K562 (cell line): ENCODE measurements around the gene DRD2. TPM values are rescaled to one million over a fixed set of nuclear protein-coding genes. Genes with fewer than 3 reads are reported as not detected.

ENCODE experiments used
- ATAC-seq: fragments of 200-7000 bp; cut with Tn5 transposase; 3 replicates; pipeline ENCODE4 v1.9.1; 2020; ENCODE audit warnings: moderate library complexity
- Bru-seq: library from RNA; stranded (reverse); fragments of 400-500 nt; gene quantifications from one replicate; lab custom pipeline; 2021; lab: Mats Ljungman, UMichigan
- BruChase-seq, 2 experiments: library from RNA; stranded (reverse); fragments of 400-500 nt; gene quantifications; one replicate each; lab custom pipeline; 2021; lab: Mats Ljungman, UMichigan
- BruUV-seq: library from RNA; stranded (reverse); fragments of 400-500 nt; replicated peaks from 2 replicates; lab custom pipeline; 2021; lab: Mats Ljungman, UMichigan
- CTCF ChIA-PET: fragments of 300-600 bp; formaldehyde crosslinking; extraction: SDS; loops from one replicate; lab custom pipeline; 2021; ENCODE audit warnings: low intra/inter-chr PET ratio; lab: Yijun Ruan, JAX
- POLR2A ChIA-PET: fragments of 300-600, 350-650 bp; sonication (Branson Sonifier 250); formaldehyde crosslinking; extraction: SDS; loops from one replicate; lab custom pipeline; 2021; ENCODE audit warnings: antibody characterized with exemption, inconsistent platforms; lab: Yijun Ruan, JAX
- DNase-seq, 4 experiments: peaks; one replicate each; pipeline versions ENCODE4 v3.0.0 to v3.0.0-alpha.2; 2011 to 2018; ENCODE audit warnings: low spot score in 3 of 4, mixed read lengths in 3 of 4; ENCODE audit errors: extremely low read depth in 1 of 4
- FAIRE-seq: peaks from 2 replicates; lab custom pipeline; 2011; peaks lifted over from hg19 to GRCh38; lab: Jason Lieb, UNC
- H2AFZ ChIP-seq: 2 replicates; pipeline ENCODE4 v1.6.0; 2011; ENCODE audit warnings: low read depth, low read length, control low read depth, inconsistent platforms
- H3K27ac ChIP-seq: fragments of 200-600 bp; 3 replicates; pipeline ENCODE4 v1.8.0; 2011; ENCODE audit warnings: low read depth, mild to moderate bottlenecking, control low read depth, inconsistent platforms, low read length, moderate library complexity, mixed read lengths; ENCODE audit errors: extremely low read depth
- H3K27me3 ChIP-seq, 2 experiments: fragments of 300-600 bp in 1 of 2; 2 replicates in 1 of 2; 3 replicates in 1 of 2; pipeline versions ENCODE4 v1.6.0 to v1.8.0; 2011; ENCODE audit warnings: inconsistent platforms in 2 of 2, low read length in 2 of 2, mild to moderate bottlenecking in 1 of 2, mixed read lengths in 1 of 2, moderate library complexity in 1 of 2; ENCODE audit not compliant: control insufficient read depth in 2 of 2, insufficient read depth in 2 of 2
- H3K36me3 ChIP-seq: fragments of 300-600 bp; 3 replicates; pipeline ENCODE4 v1.8.0; 2011; ENCODE audit warnings: mild to moderate bottlenecking, low read length, inconsistent platforms; ENCODE audit not compliant: control insufficient read depth, insufficient read depth
- H3K4me1 ChIP-seq, 2 experiments: fragments of 200-600 bp in 1 of 2; replicated peaks in 1 of 2; 2 replicates in 1 of 2; 3 replicates in 1 of 2; pipeline versions ENCODE4 v1.5.1 to v1.8.0; 2011; ENCODE audit warnings: inconsistent platforms in 2 of 2, low read length in 2 of 2, mild to moderate bottlenecking in 1 of 2, mixed read lengths in 1 of 2, moderate library complexity in 1 of 2; ENCODE audit not compliant: control insufficient read depth in 2 of 2, insufficient read depth in 2 of 2
- H3K4me2 ChIP-seq: 2 replicates; pipeline ENCODE4 v1.6.1; 2011; ENCODE audit warnings: low read length, control low read depth, inconsistent platforms, mixed read lengths; ENCODE audit not compliant: insufficient read depth
- H3K4me3 ChIP-seq: fragments of 200-600 bp; sonication (generic), shearing (Covaris generic); 2 replicates; pipeline ENCODE4 v1.5.1; 2016; ENCODE audit warnings: control low read depth, inconsistent platforms
- H3K79me2 ChIP-seq: fragments of 200-600 bp; 3 replicates; pipeline ENCODE4 v1.8.0; 2011; ENCODE audit warnings: low read length, inconsistent platforms; ENCODE audit not compliant: control insufficient read depth, insufficient read depth
- H3K9ac ChIP-seq, 2 experiments: 2 replicates each; pipeline versions ENCODE4 v1.6.0 to v1.6.1; 2011; ENCODE audit warnings: low read depth in 2 of 2, low read length in 2 of 2, control low read depth in 1 of 2, inconsistent platforms in 1 of 2, mild to moderate bottlenecking in 1 of 2, mixed read lengths in 1 of 2; ENCODE audit not compliant: insufficient read depth in 1 of 2
- H3K9me1 ChIP-seq: one replicate; pipeline ENCODE4 v1.6.0; 2011; ENCODE audit warnings: inconsistent platforms, mild to moderate bottlenecking, low read length, moderate library complexity; ENCODE audit not compliant: control insufficient read depth, insufficient read depth
- H3K9me3 ChIP-seq: replicated peaks from 2 replicates; pipeline ENCODE4 v1.5.1; 2011; ENCODE audit warnings: low read depth, low read length, inconsistent platforms; ENCODE audit not compliant: control insufficient read depth, insufficient read depth
- H4K20me1 ChIP-seq: replicated peaks from 2 replicates; pipeline ENCODE4 v1.6.1; 2011; ENCODE audit warnings: low read length, inconsistent platforms, mixed read lengths; ENCODE audit not compliant: control insufficient read depth, insufficient read depth
- ADNP ChIP-seq: fragments of 200-800 bp; sonication (Bioruptor generic); IDR thresholded peaks from 2 replicates; pipeline ENCODE4 v1.6.1; 2016; ENCODE audit warnings: missing genetic modification characterization, missing compliant biosample characterization
- FOXK1 ChIP-seq: sonication (generic); formaldehyde crosslinking; IDR thresholded peaks from 2 replicates; pipeline ENCODE4 v1.8.0; 2022; ENCODE audit warnings: missing genetic modification reagents, mild to moderate bottlenecking, borderline replicate concordance
- HLTF ChIP-seq: fragments of 450-650 bp; IDR thresholded peaks from 2 replicates; pipeline ENCODE4 v1.6.1; 2016
- MIER1 ChIP-seq: fragments of 450-650 bp; IDR thresholded peaks from 2 replicates; pipeline ENCODE4 v1.6.1; 2016; ENCODE audit warnings: antibody characterized with exemption, mild to moderate bottlenecking, low read depth
- SMARCC2 ChIP-seq: fragments of 450-650 bp; IDR thresholded peaks from 2 replicates; pipeline ENCODE4 v1.6.1; 2017; ENCODE audit warnings: antibody characterized with exemption, moderate library complexity, mild to moderate bottlenecking, low read depth
- ZBTB8A ChIP-seq: fragments of 450-650 bp; IDR thresholded peaks from 2 replicates; pipeline ENCODE4 v1.6.1; 2018; ENCODE audit warnings: mild to moderate bottlenecking, moderate library complexity; ENCODE audit not compliant: partially characterized antibody
- WGBS: fragments of 100-300 bp; shearing (Covaris generic); methylation state at CpG from one replicate; pipeline ENCODE4 v1.1.6; 2016; ENCODE audit warnings: low coverage, mixed read lengths; ENCODE audit not compliant: insufficient coverage; ENCODE audit errors: missing lambda C conversion rate; 5-methylcytosine and 5-hydroxymethylcytosine counted together
- in situ Hi-C: fragments of 300-500 bp; cut with MboI; formaldehyde crosslinking; loops from 4 replicates; pipeline ENCODE4 v1.15.0; 2018; ENCODE audit warnings: inconsistent platforms, mixed read lengths
- intact Hi-C: fragments of 100-400 bp; cut with micrococcal nuclease; formaldehyde crosslinking; loops from 2 replicates; pipeline ENCODE4 v1.14.2; 2022
- long read RNA-seq, 3 experiments: library from polyadenylated mRNA in 2 of 3; library from RNA in 1 of 3; unstranded in 2 of 3; stranded (forward) in 1 of 3; transcript quantifications; one replicate each; pipeline ENCODE4 v2.0.0, GENCODE V29; 2019 to 2022
- polyA minus RNA-seq, 3 experiments: library from RNA; depleted of rRNA, polyadenylated mRNA; stranded (reverse); fragments of >200 nt; gene quantifications; 2 replicates each; pipeline ENCODE4 v1.2.3, GENCODE V29; 2011
- polyA plus RNA-seq, 8 experiments: library from polyadenylated mRNA; depleted of rRNA in 4 of 8; stranded (reverse) in 5 of 8; unstranded in 3 of 8; fragments of >200 nt; fragmentation: Nextera tagmentation in 2 of 8; fragmentation: Illumina TruSeq in 1 of 8; extraction: Ambion mirVana in 2 of 8; extraction: Trizol in 1 of 8; gene quantifications; 2 replicates each; pipeline versions ENCODE4 v1.2.1 to v1.2.3, GENCODE V29; 2011 to 2014; ENCODE audit warnings: inconsistent platforms in 1 of 8, missing spikeins in 1 of 8
- total RNA-seq, 7 experiments: library from RNA; depleted of rRNA in 6 of 7; stranded (reverse); fragments of >200 nt in 6 of 7; fragmentation: Illumina TruSeq in 2 of 7; extraction: Trizol in 2 of 7; gene quantifications; 2 replicates each; pipeline versions ENCODE4 v1.2.1 to v1.2.3, GENCODE V29; 2011 to 2021; ENCODE audit warnings: low replicate concordance in 1 of 7
- TF ChIP-seq, protein P1 (sequence below): fragments of 450-650 bp; formaldehyde crosslinking; IDR thresholded peaks from 2 replicates; pipeline ENCODE4 v1.4.0; 2020; ENCODE audit warnings: mild to moderate bottlenecking, moderate library complexity
- TF ChIP-seq, protein P2 (sequence below): sonication (generic); formaldehyde crosslinking; IDR thresholded peaks from 2 replicates; pipeline ENCODE4 v1.9.0; 2022; ENCODE audit warnings: mild to moderate bottlenecking, missing genetic modification reagents
- TF ChIP-seq, protein P3 (sequence below): sonication (generic); formaldehyde crosslinking; IDR thresholded peaks from 2 replicates; pipeline ENCODE4 v1.8.1; 2023; ENCODE audit warnings: mild to moderate bottlenecking, missing genetic modification reagents
- TF ChIP-seq, protein P4 (sequence below): sonication (generic); formaldehyde crosslinking; IDR thresholded peaks from 2 replicates; pipeline ENCODE4 v1.8.1; 2022; ENCODE audit warnings: missing genetic modification reagents

DRD2 gene
- not detected in 2 replicates for total RNA-seq (2011; cell fraction: chromatin; rRNA removed; ENCODE audit: low replicate concordance)
- not detected in 2 replicates for total RNA-seq (2011; cell fraction: nucleolus; rRNA removed)
- not detected in 2 replicates for total RNA-seq (2011; cell fraction: nucleoplasm; rRNA removed)
- total RNA-seq (2014; rRNA removed): not detected in 2 replicates
- total RNA-seq (2014; rRNA removed; fragmentation: Illumina TruSeq; extraction: Trizol): not detected in 2 replicates
- total RNA-seq (2015; rRNA removed; fragmentation: Illumina TruSeq; extraction: Trizol): not detected in 2 replicates
- total RNA-seq (2021): not detected in 2 replicates
- polyA plus RNA-seq (2011; rRNA removed): not detected in 2 replicates
- 0.25 TPM in 1 of 2 replicates, not detected in the other for polyA plus RNA-seq (2011; cell fraction: cytosol; rRNA removed)
- 0.20 and 0.61 TPM in 2 replicates for polyA plus RNA-seq (2011; cell fraction: nucleus; rRNA removed)
- polyA plus RNA-seq (2012): 0.07 TPM in 1 of 2 replicates, not detected in the other
- polyA plus RNA-seq (2014; fragmentation: Illumina TruSeq; extraction: Trizol): not detected in 2 replicates
- polyA plus RNA-seq (2014; fragmentation: Nextera tagmentation; extraction: Ambion mirVana): not detected
- not detected in 2 replicates for polyA plus RNA-seq (2014; rRNA removed)
- not detected in 2 replicates for polyA minus RNA-seq (2011; rRNA and poly(A)+ RNA removed)
- not detected in 2 replicates for polyA minus RNA-seq (2011; cell fraction: cytosol; rRNA and poly(A)+ RNA removed)
- polyA minus RNA-seq (2011; cell fraction: nucleus; rRNA and poly(A)+ RNA removed): not detected in 2 replicates
- Bru-seq, nascent RNA: percentile 10 among the genes with signal in this experiment
- BruChase-seq, experiment 1, labeled RNA remaining after a 2-hour chase: percentile 6 among the genes with signal in this experiment
- BruChase-seq, experiment 2, labeled RNA remaining after a 6-hour chase: percentile 3 among the genes with signal in this experiment
- long read RNA-seq, experiment 1, partial matches to known transcripts: 1 of 2 reads
- long read RNA-seq, experiment 1, other reads (novel, unspliced or antisense): 1 of 2 reads
- long read RNA-seq, experiment 2: 0 reads
- long read RNA-seq, experiment 3: 0 reads

- Histone ChIP-seq H3K4me2 (no peak within 1 kb of the TSS), H3K27ac (no peak within 1 kb of the TSS), H3K4me3 (no peak within 1 kb of the TSS), H3K9me1 (no peaks in the 10 kb centered on the region), H3K9ac (no peak within 1 kb of the TSS), H4K20me1 (peaks cover 7% of the 10 kb centered on the region; the same call in 1 of the 2 replicates), H3K9me3 (no peaks in the 10 kb centered on the region), H2AFZ (no peak within 1 kb of the TSS), H3K27me3 (peaks cover 12 to 36% of the 10 kb centered on the region in 2 experiments; a peak in 4 of 5 replicates), H3K4me1 (peaks cover 0 to 11% of the 10 kb centered on the region in 2 experiments; a peak in 2 of 5 replicates), H3K36me3 (no peaks in the 10 kb centered on the region), H3K79me2 (no peaks in the 10 kb centered on the region)
- no peak for TF ChIP-seq SMARCC2
- TF ChIP-seq, protein P1, sequence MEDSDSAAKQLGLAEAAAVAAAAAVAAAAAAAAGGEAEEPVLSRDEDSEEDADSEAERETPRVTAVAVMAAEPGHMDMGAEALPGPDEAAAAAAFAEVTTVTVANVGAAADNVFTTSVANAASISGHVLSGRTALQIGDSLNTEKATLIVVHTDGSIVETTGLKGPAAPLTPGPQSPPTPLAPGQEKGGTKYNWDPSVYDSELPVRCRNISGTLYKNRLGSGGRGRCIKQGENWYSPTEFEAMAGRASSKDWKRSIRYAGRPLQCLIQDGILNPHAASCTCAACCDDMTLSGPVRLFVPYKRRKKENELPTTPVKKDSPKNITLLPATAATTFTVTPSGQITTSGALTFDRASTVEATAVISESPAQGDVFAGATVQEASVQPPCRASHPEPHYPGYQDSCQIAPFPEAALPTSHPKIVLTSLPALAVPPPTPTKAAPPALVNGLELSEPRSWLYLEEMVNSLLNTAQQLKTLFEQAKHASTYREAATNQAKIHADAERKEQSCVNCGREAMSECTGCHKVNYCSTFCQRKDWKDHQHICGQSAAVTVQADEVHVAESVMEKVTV (CRISPR knock-in tag): no peak
- TF ChIP-seq, protein P2, sequence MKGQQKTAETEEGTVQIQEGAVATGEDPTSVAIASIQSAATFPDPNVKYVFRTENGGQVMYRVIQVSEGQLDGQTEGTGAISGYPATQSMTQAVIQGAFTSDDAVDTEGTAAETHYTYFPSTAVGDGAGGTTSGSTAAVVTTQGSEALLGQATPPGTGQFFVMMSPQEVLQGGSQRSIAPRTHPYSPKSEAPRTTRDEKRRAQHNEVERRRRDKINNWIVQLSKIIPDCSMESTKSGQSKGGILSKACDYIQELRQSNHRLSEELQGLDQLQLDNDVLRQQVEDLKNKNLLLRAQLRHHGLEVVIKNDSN (CRISPR knock-in tag): no peak
- TF ChIP-seq ADNP (tag): no peak
- TF ChIP-seq, protein P3, sequence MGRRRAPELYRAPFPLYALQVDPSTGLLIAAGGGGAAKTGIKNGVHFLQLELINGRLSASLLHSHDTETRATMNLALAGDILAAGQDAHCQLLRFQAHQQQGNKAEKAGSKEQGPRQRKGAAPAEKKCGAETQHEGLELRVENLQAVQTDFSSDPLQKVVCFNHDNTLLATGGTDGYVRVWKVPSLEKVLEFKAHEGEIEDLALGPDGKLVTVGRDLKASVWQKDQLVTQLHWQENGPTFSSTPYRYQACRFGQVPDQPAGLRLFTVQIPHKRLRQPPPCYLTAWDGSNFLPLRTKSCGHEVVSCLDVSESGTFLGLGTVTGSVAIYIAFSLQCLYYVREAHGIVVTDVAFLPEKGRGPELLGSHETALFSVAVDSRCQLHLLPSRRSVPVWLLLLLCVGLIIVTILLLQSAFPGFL (CRISPR knock-in tag): no peak
- TF ChIP-seq FOXK1 (CRISPR knock-in tag): no peak
- no peak for TF ChIP-seq ZBTB8A
- no peak for TF ChIP-seq MIER1
- TF ChIP-seq, protein P4, sequence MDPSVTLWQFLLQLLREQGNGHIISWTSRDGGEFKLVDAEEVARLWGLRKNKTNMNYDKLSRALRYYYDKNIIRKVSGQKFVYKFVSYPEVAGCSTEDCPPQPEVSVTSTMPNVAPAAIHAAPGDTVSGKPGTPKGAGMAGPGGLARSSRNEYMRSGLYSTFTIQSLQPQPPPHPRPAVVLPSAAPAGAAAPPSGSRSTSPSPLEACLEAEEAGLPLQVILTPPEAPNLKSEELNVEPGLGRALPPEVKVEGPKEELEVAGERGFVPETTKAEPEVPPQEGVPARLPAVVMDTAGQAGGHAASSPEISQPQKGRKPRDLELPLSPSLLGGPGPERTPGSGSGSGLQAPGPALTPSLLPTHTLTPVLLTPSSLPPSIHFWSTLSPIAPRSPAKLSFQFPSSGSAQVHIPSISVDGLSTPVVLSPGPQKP (CRISPR knock-in tag): no peak
- no peak for TF ChIP-seq HLTF
- FAIRE-seq (no peak), ATAC-seq (peak; percentile 69), DNase-seq (peak in 3 of 4 experiments; percentile 11 to 62 (median 61))
- CTCF ChIA-PET: no interaction called here
- POLR2A ChIA-PET: interaction anchor here (0.8 kb wide), 1 partner anchor 9 kb away, joined by 3 read pairs; no protein-coding TSS in a partner anchor
- in situ Hi-C loops (no loop called here), intact Hi-C loops (no loop called here)
- no TSS peak for BruUV-seq
- 36% methylated on average over 7 of the region's 65 CpGs for WGBS
Observed at GRCh38 chr11:113475160-113475761, at the start of gene DRD2. TSS of gene DRD2 (minus strand) at chr11:113475398. CDS start at chr11:113424651, 50,747 bp downstream.
